Measurements from ENCODE around the gene SPDEF. TPM values are rescaled to one million over a fixed set of nuclear protein-coding genes. Genes with fewer than 3 reads are reported as not detected.

The SPDEF gene
- polyA plus RNA-seq, 3 donors, result 0.05 TPM; not detected in 2

DNA sequence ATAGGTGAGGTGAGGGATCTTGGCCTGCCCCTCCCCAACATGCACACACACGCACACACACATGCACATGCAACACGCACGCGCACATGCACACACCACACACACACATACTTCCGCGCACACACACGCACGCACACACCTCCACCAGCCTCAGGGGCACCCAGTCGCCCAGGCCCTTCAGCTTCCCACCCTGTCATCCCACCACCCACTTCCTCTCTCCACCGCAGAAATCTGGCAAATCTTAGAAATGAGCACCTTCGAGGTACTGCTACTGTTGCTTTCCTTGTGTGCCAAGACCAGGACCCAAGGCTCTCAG lies 1.2 kb downstream of the SPDEF start:
- peaks cover 15% of the 10 kb centered on the region for H3K4me1 Mint-ChIP-seq

DNA sequence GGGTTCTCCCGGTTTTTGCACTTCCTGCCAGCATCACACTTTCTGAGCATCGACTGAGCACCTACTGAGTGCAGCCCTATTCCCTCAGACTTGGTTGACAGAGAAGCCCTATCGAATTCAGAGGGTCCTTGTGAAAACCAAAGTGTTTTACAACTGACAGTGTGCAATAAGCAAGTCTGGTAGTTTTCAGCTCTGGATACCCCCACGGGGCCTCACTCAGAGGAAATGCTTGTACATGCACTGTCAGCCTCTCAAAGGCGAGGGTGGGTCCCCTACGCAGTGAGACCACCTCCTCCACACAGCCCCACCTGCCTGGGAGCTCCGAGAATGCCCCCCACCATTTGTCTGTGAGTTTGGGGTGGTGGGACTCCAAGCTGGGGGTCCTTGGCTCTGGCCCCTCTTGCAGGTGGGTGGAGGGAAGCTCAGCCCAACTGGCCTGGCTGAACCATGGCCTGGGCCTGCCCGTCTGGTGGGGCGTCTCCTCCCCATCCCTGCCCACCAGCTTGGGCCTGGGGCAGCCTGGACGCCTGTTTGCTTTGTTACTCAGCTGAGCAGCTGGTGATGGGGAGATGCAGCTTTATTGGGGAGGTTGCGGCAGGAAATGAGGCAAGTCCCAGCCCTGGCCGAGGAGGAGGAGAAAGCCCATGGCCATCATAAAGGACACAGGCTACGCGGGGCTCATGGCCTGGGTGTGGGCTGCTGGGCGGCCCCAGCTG lies 1.7 kb downstream of the SPDEF start:
- H3K27me3 ChIP-seq (ENCODE audit: control insufficient read depth in 2 of 2, insufficient read depth in 2 of 2, low read length in 2 of 2), result no peaks in the 10 kb centered on the region
- DNase-seq, result no peak
- WGBS (ENCODE audit: insufficient coverage), result 26% methylated on average over 6 of the region's 15 CpGs
- no peaks in the 10 kb centered on the region for H3K79me2 ChIP-seq (ENCODE audit: insufficient read depth, low read length)
- peaks cover 3 to 7% (median 7%) of the 10 kb centered on the region in 3 donors for H3K27me3 Mint-ChIP-seq (ENCODE audit: low read depth in 3 of 3)
- no peaks in the 10 kb centered on the region for H4K20me1 ChIP-seq (ENCODE audit: insufficient read depth, low read length)
- H2AFZ ChIP-seq (ENCODE audit: insufficient read depth, low read depth, low read length, poor library complexity, severe bottlenecking), result no peak overlapping the region
- no peaks in the 10 kb centered on the region for H3K36me3 Mint-ChIP-seq
- no peak overlapping the region for H3K9ac ChIP-seq (ENCODE audit: insufficient read depth, low read length, poor library complexity, severe bottlenecking)
- no peaks in the 10 kb centered on the region for H3K36me3 ChIP-seq (replicated peaks in 1 of 2; ENCODE audit: control insufficient read depth in 1 of 2, insufficient read depth in 2 of 2, low read length in 2 of 2)
- peaks cover 0 to 5% (median 3%) of the 10 kb centered on the region in 7 donors for H3K9me3 Mint-ChIP-seq
- H3K9me3 ChIP-seq (replicated peaks in 1 of 2; ENCODE audit: control insufficient read depth in 1 of 2, insufficient read depth in 1 of 2, low read length in 2 of 2), result no peaks in the 10 kb centered on the region
- H3K4me1 ChIP-seq (ENCODE audit: control insufficient read depth in 1 of 2, insufficient read depth in 2 of 2, low read length in 2 of 2), result no peaks in the 10 kb centered on the region
- H3K4me3 ChIP-seq (replicated peaks in 1 of 3; ENCODE audit: low read depth in 2 of 3, low read length in 3 of 3), result no peak overlapping the region
- intact Hi-C loops (cut with micrococcal nuclease), result no loop called here
- no peak overlapping the region for H3K4me3 Mint-ChIP-seq
- TF ChIP-seq, protein P1, sequence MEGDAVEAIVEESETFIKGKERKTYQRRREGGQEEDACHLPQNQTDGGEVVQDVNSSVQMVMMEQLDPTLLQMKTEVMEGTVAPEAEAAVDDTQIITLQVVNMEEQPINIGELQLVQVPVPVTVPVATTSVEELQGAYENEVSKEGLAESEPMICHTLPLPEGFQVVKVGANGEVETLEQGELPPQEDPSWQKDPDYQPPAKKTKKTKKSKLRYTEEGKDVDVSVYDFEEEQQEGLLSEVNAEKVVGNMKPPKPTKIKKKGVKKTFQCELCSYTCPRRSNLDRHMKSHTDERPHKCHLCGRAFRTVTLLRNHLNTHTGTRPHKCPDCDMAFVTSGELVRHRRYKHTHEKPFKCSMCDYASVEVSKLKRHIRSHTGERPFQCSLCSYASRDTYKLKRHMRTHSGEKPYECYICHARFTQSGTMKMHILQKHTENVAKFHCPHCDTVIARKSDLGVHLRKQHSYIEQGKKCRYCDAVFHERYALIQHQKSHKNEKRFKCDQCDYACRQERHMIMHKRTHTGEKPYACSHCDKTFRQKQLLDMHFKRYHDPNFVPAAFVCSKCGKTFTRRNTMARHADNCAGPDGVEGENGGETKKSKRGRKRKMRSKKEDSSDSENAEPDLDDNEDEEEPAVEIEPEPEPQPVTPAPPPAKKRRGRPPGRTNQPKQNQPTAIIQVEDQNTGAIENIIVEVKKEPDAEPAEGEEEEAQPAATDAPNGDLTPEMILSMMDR (IDR thresholded peaks at IDR 0.05), result no peak
- no peak overlapping the region for H3K4me2 ChIP-seq (replicated peaks; ENCODE audit: extremely low read depth, low read length, poor library complexity, severe bottlenecking)
- H3K27ac ChIP-seq (ENCODE audit: low read depth in 1 of 2, low read length in 2 of 2), result no peak overlapping the region
- H3K27ac Mint-ChIP-seq, result no peak overlapping the region
- H3K4me1 Mint-ChIP-seq, result peaks cover 15% of the 10 kb centered on the region

More for the DNA sequence above, 1.2 kb downstream of the SPDEF start:
- Histone ChIP-seq H3K27ac (ENCODE audit: low read depth in 1 of 2, low read length in 2 of 2) (no peak overlapping the region), H3K27me3 (ENCODE audit: control insufficient read depth in 2 of 2, insufficient read depth in 2 of 2, low read length in 2 of 2) (no peaks in the 10 kb centered on the region), H3K79me2 (ENCODE audit: insufficient read depth, low read length) (no peaks in the 10 kb centered on the region), H3K4me2 (replicated peaks; ENCODE audit: extremely low read depth, low read length, poor library complexity, severe bottlenecking) (no peak overlapping the region), H3K9me3 (replicated peaks in 1 of 2; ENCODE audit: control insufficient read depth in 1 of 2, insufficient read depth in 1 of 2, low read length in 2 of 2) (no peaks in the 10 kb centered on the region), H3K9ac (ENCODE audit: insufficient read depth, low read length, poor library complexity, severe bottlenecking) (no peak overlapping the region), H3K36me3 (replicated peaks in 1 of 2; ENCODE audit: control insufficient read depth in 1 of 2, insufficient read depth in 2 of 2, low read length in 2 of 2) (no peaks in the 10 kb centered on the region), H3K4me1 (ENCODE audit: control insufficient read depth in 1 of 2, insufficient read depth in 2 of 2, low read length in 2 of 2) (no peaks in the 10 kb centered on the region), H4K20me1 (ENCODE audit: insufficient read depth, low read length) (no peaks in the 10 kb centered on the region), H2AFZ (ENCODE audit: insufficient read depth, low read depth, low read length, poor library complexity, severe bottlenecking) (no peak overlapping the region), H3K4me3 (replicated peaks in 1 of 3; ENCODE audit: low read depth in 2 of 3, low read length in 3 of 3) (no peak overlapping the region)
- 49% methylated on average over 7 of the region's 11 CpGs for WGBS (ENCODE audit: insufficient coverage)
- intact Hi-C loops (cut with micrococcal nuclease), result no loop called here
- Mint-ChIP-seq H3K9me3 (peaks cover 0 to 5% (median 3%) of the 10 kb centered on the region in 7 donors), H3K4me3 (no peak overlapping the region), H3K27ac (peak overlapping the region in 1 of 7 donors; percentile 60), H3K36me3 (no peaks in the 10 kb centered on the region), H3K27me3 (ENCODE audit: low read depth in 3 of 3) (peaks cover 6 to 7% (median 6%) of the 10 kb centered on the region in 3 donors)
- DNase-seq, result no peak
- TF ChIP-seq, protein P1 (IDR thresholded peaks at IDR 0.05), result no peak

Measured in CD14-positive monocyte (primary cell).